Peyer's patch (tissue), 4 donors: ENCODE results near the gene CFAP61. TPM values are rescaled to one million over a fixed set of nuclear protein-coding genes. Genes with fewer than 3 reads are reported as not detected.
"Not testable (repeated sequence)": the region's sequence is repeated elsewhere in the genome, so short reads cannot be mapped to it uniquely, and the experiment has no call there.

Experiments used
- DNase-seq, 3 donors: peaks; one replicate each; pipeline ENCODE4 v3.0.0-alpha.2; 2017 to 2019
- H3K27ac ChIP-seq, 4 donors: fragments of 200-600 bp; sonication (generic); one replicate each; pipeline ENCODE4 v1.5.1; 2016 to 2019
- H3K27me3 ChIP-seq, 2 donors: fragments of 200-600 bp; sonication (generic); one replicate each; pipeline ENCODE4 v1.5.1; 2019
- H3K36me3 ChIP-seq, 3 donors: fragments of 200-600 bp; sonication (generic); one replicate each; pipeline ENCODE4 v1.5.1; 2016 to 2019
- H3K4me1 ChIP-seq, 4 donors: fragments of 200-600 bp; sonication (generic); one replicate each; pipeline ENCODE4 v1.5.1; 2016 to 2019
- H3K4me3 ChIP-seq, 4 donors: fragments of 200-600 bp; sonication (generic); 1 replicate in 3 of 4; 2 replicates in 1 of 4; pipeline ENCODE4 v1.5.1; 2016 to 2019; ENCODE audit warnings: mild to moderate bottlenecking in 1 of 4
- H3K9me3 ChIP-seq, 4 donors: fragments of 200-600 bp; sonication (generic); one replicate each; pipeline ENCODE4 v1.5.1; 2016 to 2019; ENCODE audit warnings: mild to moderate bottlenecking in 1 of 4
- CTCF ChIP-seq, 6 experiments: fragments of 450-650 bp in 4 of 6; fragments of 200-600 bp in 2 of 6; sonication (generic) in 1 of 6; IDR thresholded peaks; one replicate each; pipeline ENCODE4 v1.5.1; 2017 to 2019; ENCODE audit warnings: antibody characterized with exemption in 6 of 6, mild to moderate bottlenecking in 3 of 6, moderate library complexity in 1 of 6
- POLR2A ChIP-seq, 2 donors: fragments of 450-650 bp; IDR thresholded peaks; one replicate each; pipeline ENCODE4 v1.5.1; 2017; ENCODE audit warnings: antibody characterized with exemption in 2 of 2, mild to moderate bottlenecking in 2 of 2, moderate library complexity in 2 of 2
- total RNA-seq, 4 donors: library from RNA; depleted of rRNA; stranded (reverse); fragments of >200 nt; gene quantifications; one replicate each; pipeline ENCODE4 v1.1.0, GENCODE V29; 2016

Gene CFAP61
- total RNA-seq, 4 donors from 2014 or later = not detected

- H3K9me3 ChIP-seq = no peaks in the 10 kb centered on the region
- DNase-seq = no peak
- no peaks in the 10 kb centered on the region for H3K36me3 ChIP-seq
- no peaks in the 10 kb centered on the region for H3K27me3 ChIP-seq
- H3K4me3 ChIP-seq = no peak overlapping the region
- no peak overlapping the region for H3K27ac ChIP-seq
- H3K4me1 ChIP-seq = no peaks in the 10 kb centered on the region
- TF ChIP-seq POLR2A (IDR thresholded peaks at IDR 0.05) (no peak), CTCF (IDR thresholded peaks at IDR 0.05) (no peak)
Observed at GRCh38 chr20:20214757-20215275, 162.5 kb downstream of the CFAP61 start.

- TF ChIP-seq POLR2A (IDR thresholded peaks at IDR 0.05) (no peak), CTCF (IDR thresholded peaks at IDR 0.05) (no peak)
- no peak for DNase-seq
Observed at GRCh38 chr20:20215976-20216727, 163.8 kb downstream of the CFAP61 start.

GRCh38 chr20:20216941-20217340 is 164.6 kb downstream of the CFAP61 start:
- H3K27ac ChIP-seq = no peak overlapping the region
- H3K36me3 ChIP-seq = no peaks in the 10 kb centered on the region
- H3K27me3 ChIP-seq = no peaks in the 10 kb centered on the region
- DNase-seq = no peak
- TF ChIP-seq POLR2A (IDR thresholded peaks at IDR 0.05) (no peak), CTCF (IDR thresholded peaks at IDR 0.05) (no peak)
- no peaks in the 10 kb centered on the region for H3K4me1 ChIP-seq
- H3K9me3 ChIP-seq = no peaks in the 10 kb centered on the region
- no peak overlapping the region for H3K4me3 ChIP-seq

More at GRCh38 chr20:20215976-20216727, 163.8 kb downstream of the CFAP61 start:
- no peak overlapping the region for H3K4me3 ChIP-seq
- H3K4me1 ChIP-seq = no peaks in the 10 kb centered on the region
- no peaks in the 10 kb centered on the region for H3K36me3 ChIP-seq
- H3K27me3 ChIP-seq = no peaks in the 10 kb centered on the region
- H3K27ac ChIP-seq = no peak overlapping the region
- H3K9me3 ChIP-seq = no peaks in the 10 kb centered on the region

- Histone ChIP-seq H3K4me1 (no peaks in the 10 kb centered on the region), H3K27me3 (no peaks in the 10 kb centered on the region), H3K27ac (no peak overlapping the region), H3K4me3 (no peak overlapping the region), H3K9me3 (no peaks in the 10 kb centered on the region), H3K36me3 (no peaks in the 10 kb centered on the region)
- DNase-seq = no peak
- TF ChIP-seq CTCF (IDR thresholded peaks at IDR 0.05) = no peak
- no peak for TF ChIP-seq POLR2A (IDR thresholded peaks at IDR 0.05)
Observed at GRCh38 chr20:20217621-20218020, 165.3 kb downstream of the CFAP61 start.

GRCh38 chr20:20218106-20218505 is 165.8 kb downstream of the CFAP61 start:
- DNase-seq = not testable (repeated sequence)

GRCh38 chr20:20219016-20219415 is 166.7 kb downstream of the CFAP61 start:
- Histone ChIP-seq H3K4me1 (no peaks in the 10 kb centered on the region), H3K36me3 (no peaks in the 10 kb centered on the region), H3K9me3 (no peaks in the 10 kb centered on the region), H3K27me3 (no peaks in the 10 kb centered on the region), H3K4me3 (no peak overlapping the region), H3K27ac (no peak overlapping the region)
- TF ChIP-seq POLR2A (IDR thresholded peaks at IDR 0.05) (no peak), CTCF (IDR thresholded peaks at IDR 0.05) (no peak)
- no peak for DNase-seq

More at GRCh38 chr20:20218106-20218505, 165.8 kb downstream of the CFAP61 start:
- not testable (repeated sequence) for H3K4me1 ChIP-seq, H3K36me3 ChIP-seq, H3K27me3 ChIP-seq, H3K4me3 ChIP-seq, H3K27ac ChIP-seq, H3K9me3 ChIP-seq
